NAMALWA (cell line): ENCODE results near the gene PELI3.
"Not testable (repeated sequence)": the region's sequence is repeated elsewhere in the genome, so short reads cannot be mapped to it uniquely, and the experiment has no call there.

Source experiments
- DNase-seq: peaks from one replicate; pipeline ENCODE4 v3.0.0-alpha.2; 2015; ENCODE audit warnings: low spot score

Gene PELI3

GRCh38 chr11:66448523-66448922 lies 18.2 kb upstream of the PELI3 start:
- no peak for DNase-seq

GRCh38 chr11:66450560-66450959 lies 16.1 kb upstream of the PELI3 start:
- DNase-seq: no peak

- no peak for DNase-seq
Measured at GRCh38 chr11:66451663-66452062, 15.0 kb upstream of the PELI3 start.

GRCh38 chr11:66454247-66454646 lies 12.5 kb upstream of the PELI3 start:
- DNase-seq: no peak

- DNase-seq: no peak
Measured at GRCh38 chr11:66454828-66455227, 11.9 kb upstream of the PELI3 start.

GRCh38 chr11:66457826-66458225 lies 8.9 kb upstream of the PELI3 start:
- peak; percentile 58 for DNase-seq

GRCh38 chr11:66459138-66459778 lies 7.4 kb upstream of the PELI3 start:
- DNase-seq: peak; percentile 39

GRCh38 chr11:66462010-66462409 lies 4.7 kb upstream of the PELI3 start:
- no peak for DNase-seq

- DNase-seq: no peak
Measured at GRCh38 chr11:66462911-66463310, 3.8 kb upstream of the PELI3 start.

- DNase-seq: not testable (repeated sequence)
Measured at GRCh38 chr11:66464116-66464515, 2.6 kb upstream of the PELI3 start.

- DNase-seq: no peak
Measured at GRCh38 chr11:66464916-66465315, 1.8 kb upstream of the PELI3 start.

- peak; percentile 64 for DNase-seq
Measured at GRCh38 chr11:66465373-66466224, 1.1 kb upstream of the PELI3 start.

- DNase-seq: peak; percentile 46
Measured at GRCh38 chr11:66467034-66467659, 442 bp downstream of the PELI3 start.

- peak; percentile 30 for DNase-seq
Measured at GRCh38 chr11:66467756-66468155, 1.1 kb downstream of the PELI3 start.

GRCh38 chr11:66468691-66469090 lies 2.0 kb downstream of the PELI3 start:
- DNase-seq: no peak

- DNase-seq: no peak
Measured at GRCh38 chr11:66469441-66469840, 2.7 kb downstream of the PELI3 start.

GRCh38 chr11:66470015-66470414 lies 3.3 kb downstream of the PELI3 start:
- DNase-seq: no peak

- no peak for DNase-seq
Measured at GRCh38 chr11:66471142-66471541, 4.4 kb downstream of the PELI3 start.

- DNase-seq: no peak
Measured at GRCh38 chr11:66472054-66472453, 5.3 kb downstream of the PELI3 start.

- DNase-seq: no peak
Measured at GRCh38 chr11:66473167-66473566, 6.5 kb downstream of the PELI3 start.

GRCh38 chr11:66473608-66474515 lies 7.2 kb downstream of the PELI3 start:
- DNase-seq: no peak
